Stimulated activated CD8-positive, alpha-beta memory T cell treated with anti-CD3 and anti-CD28 coated beads, Interleukin-15, amount 100 ng/mL, for 1 hour (primary cell): Measurements from ENCODE around the gene SLC51B.
"Not testable (repeated sequence)": the region's sequence is repeated elsewhere in the genome, so short reads cannot be mapped to it uniquely, and the experiment has no call there.

Experiments used
- DNase-seq: peaks from one replicate; pipeline ENCODE4 v3.0.0-alpha.2; 2020; ENCODE audit warnings: low read depth

The SLC51B gene

GRCh38 chr15:65042776-65043327 lies 2.3 kb upstream of the SLC51B start:
- DNase-seq: no peak

GRCh38 chr15:65044218-65044617 lies 969 bp upstream of the SLC51B start:
- not testable (repeated sequence) for DNase-seq

- no peak for DNase-seq
Observed at GRCh38 chr15:65048241-65048640, 3.1 kb downstream of the SLC51B start.

- peak; percentile 68 for DNase-seq
Observed at GRCh38 chr15:65049418-65049840, 4.2 kb downstream of the SLC51B start.

GRCh38 chr15:65050270-65050669 lies 5.1 kb downstream of the SLC51B start:
- DNase-seq: no peak

GRCh38 chr15:65051266-65051665 lies 6.1 kb downstream of the SLC51B start:
- DNase-seq: no peak

- no peak for DNase-seq
Observed at GRCh38 chr15:65052956-65053355, 7.8 kb downstream of the SLC51B start.

GRCh38 chr15:65054333-65055200 lies 9.4 kb downstream of the SLC51B start:
- DNase-seq: peak; percentile 9

GRCh38 chr15:65055201-65055870 lies 10.1 kb downstream of the SLC51B start:
- no peak for DNase-seq

- DNase-seq: no peak
Observed at GRCh38 chr15:65056106-65056505, 10.9 kb downstream of the SLC51B start.

- DNase-seq: no peak
Observed at GRCh38 chr15:65056868-65057548, 11.8 kb downstream of the SLC51B start.

GRCh38 chr15:65057549-65057940 lies 12.4 kb downstream of the SLC51B start:
- DNase-seq: no peak

- no peak for DNase-seq
Observed at GRCh38 chr15:65058394-65059368, 13.5 kb downstream of the SLC51B start.

- DNase-seq: no peak
Observed at GRCh38 chr15:65059369-65059750, 14.2 kb downstream of the SLC51B start.

- DNase-seq: no peak
Observed at GRCh38 chr15:65059931-65060596, 14.9 kb downstream of the SLC51B start.

- DNase-seq: no peak
Observed at GRCh38 chr15:65060641-65061397, 15.6 kb downstream of the SLC51B start.

- no peak for DNase-seq
Observed at GRCh38 chr15:65062061-65062460, 16.9 kb downstream of the SLC51B start.

GRCh38 chr15:65062726-65063125 lies 17.5 kb downstream of the SLC51B start:
- DNase-seq: no peak

GRCh38 chr15:65066001-65066634 lies 20.9 kb downstream of the SLC51B start:
- DNase-seq: no peak
